ENCODE results near the gene PHRF1. TPM values are rescaled to one million over a fixed set of nuclear protein-coding genes. Genes with fewer than 3 reads are reported as not detected.

The PHRF1 gene
- polyA plus RNA-seq, 1 donor from 2014 or later, result 8.5 TPM

DNA sequence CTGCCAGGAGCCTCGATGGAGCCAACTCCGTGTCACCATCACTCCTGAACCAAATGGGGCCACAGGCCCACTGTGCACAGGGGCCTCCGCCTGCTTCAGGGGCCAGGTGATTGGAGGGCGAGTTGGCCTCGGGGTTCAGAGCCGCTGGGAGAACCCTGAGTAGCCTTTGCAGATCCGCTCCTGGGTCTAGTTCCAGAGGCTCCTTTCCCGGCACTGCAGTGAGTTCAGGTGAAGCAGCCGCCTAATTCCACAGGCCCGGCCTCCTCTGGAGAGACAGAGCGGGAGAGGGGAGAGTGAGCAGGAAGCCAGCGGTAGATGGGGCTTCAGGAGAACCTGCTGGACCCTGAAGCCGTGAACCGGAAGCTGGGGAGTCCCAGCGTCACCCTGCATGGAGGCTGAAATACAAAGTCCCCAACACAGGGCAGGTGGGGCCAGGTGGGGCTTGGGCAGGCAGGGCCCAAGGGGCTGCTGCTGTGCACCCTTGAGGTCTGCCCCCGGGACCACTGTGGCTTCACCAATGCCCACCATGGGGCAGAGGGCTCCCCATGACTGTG lies 83.3 kb downstream of the PHRF1 start:
- Histone ChIP-seq H3F3A (ENCODE audit: insufficient read depth, low read length, poor library complexity, severe bottlenecking) (no peaks in the 10 kb centered on the region), H3K9me2 (ENCODE audit: insufficient read depth, low read length) (no peaks in the 10 kb centered on the region), H2AFZ (ENCODE audit: low read depth, low read length) (no peak overlapping the region), H3K4me2 (ENCODE audit: low read length) (no peak overlapping the region), H3K4me3 (ENCODE audit: low read length) (no peak overlapping the region), H3K27me3 (ENCODE audit: insufficient read depth, low read depth, low read length) (no peaks in the 10 kb centered on the region), H3K36me3 (ENCODE audit: insufficient read depth, low read length) (no peaks in the 10 kb centered on the region), H4K20me1 (ENCODE audit: insufficient read depth) (no peaks in the 10 kb centered on the region), H3K79me2 (replicated peaks; ENCODE audit: insufficient read depth, low read length) (no peaks in the 10 kb centered on the region), H3K9me3 (ENCODE audit: low read length) (no peaks in the 10 kb centered on the region), H3K9ac (ENCODE audit: low read length) (no peak overlapping the region), H3K27ac (ENCODE audit: low read length) (no peak overlapping the region)
- no peak for TF ChIP-seq SMC3 (conservative IDR thresholded peaks at IDR 0.05; ENCODE audit: poor library complexity)
- TF ChIP-seq REST (IDR thresholded peaks at IDR 0.05; ENCODE audit: borderline replicate concordance), result no peak
- no peak for TF ChIP-seq TAF1 (IDR thresholded peaks at IDR 0.05; ENCODE audit: low read depth)
- TF ChIP-seq MXI1 (conservative IDR thresholded peaks at IDR 0.05; ENCODE audit: poor library complexity, severe bottlenecking), result no peak
- TF ChIP-seq RAD21 (conservative IDR thresholded peaks at IDR 0.05), result no peak
- TF ChIP-seq EP300 (conservative IDR thresholded peaks at IDR 0.05; ENCODE audit: poor library complexity, severe bottlenecking), result no peak
- no peak for TF ChIP-seq POLR2AphosphoS5 (IDR thresholded peaks at IDR 0.05)
- no peak for TF ChIP-seq EZH2 (IDR thresholded peaks at IDR 0.05; ENCODE audit: borderline replicate concordance, insufficient read depth, low read length, poor library complexity, severe bottlenecking)
- TF ChIP-seq, protein P1, sequence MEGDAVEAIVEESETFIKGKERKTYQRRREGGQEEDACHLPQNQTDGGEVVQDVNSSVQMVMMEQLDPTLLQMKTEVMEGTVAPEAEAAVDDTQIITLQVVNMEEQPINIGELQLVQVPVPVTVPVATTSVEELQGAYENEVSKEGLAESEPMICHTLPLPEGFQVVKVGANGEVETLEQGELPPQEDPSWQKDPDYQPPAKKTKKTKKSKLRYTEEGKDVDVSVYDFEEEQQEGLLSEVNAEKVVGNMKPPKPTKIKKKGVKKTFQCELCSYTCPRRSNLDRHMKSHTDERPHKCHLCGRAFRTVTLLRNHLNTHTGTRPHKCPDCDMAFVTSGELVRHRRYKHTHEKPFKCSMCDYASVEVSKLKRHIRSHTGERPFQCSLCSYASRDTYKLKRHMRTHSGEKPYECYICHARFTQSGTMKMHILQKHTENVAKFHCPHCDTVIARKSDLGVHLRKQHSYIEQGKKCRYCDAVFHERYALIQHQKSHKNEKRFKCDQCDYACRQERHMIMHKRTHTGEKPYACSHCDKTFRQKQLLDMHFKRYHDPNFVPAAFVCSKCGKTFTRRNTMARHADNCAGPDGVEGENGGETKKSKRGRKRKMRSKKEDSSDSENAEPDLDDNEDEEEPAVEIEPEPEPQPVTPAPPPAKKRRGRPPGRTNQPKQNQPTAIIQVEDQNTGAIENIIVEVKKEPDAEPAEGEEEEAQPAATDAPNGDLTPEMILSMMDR (IDR thresholded peaks at IDR 0.05; ENCODE audit: poor library complexity, severe bottlenecking), result no peak

DNA sequence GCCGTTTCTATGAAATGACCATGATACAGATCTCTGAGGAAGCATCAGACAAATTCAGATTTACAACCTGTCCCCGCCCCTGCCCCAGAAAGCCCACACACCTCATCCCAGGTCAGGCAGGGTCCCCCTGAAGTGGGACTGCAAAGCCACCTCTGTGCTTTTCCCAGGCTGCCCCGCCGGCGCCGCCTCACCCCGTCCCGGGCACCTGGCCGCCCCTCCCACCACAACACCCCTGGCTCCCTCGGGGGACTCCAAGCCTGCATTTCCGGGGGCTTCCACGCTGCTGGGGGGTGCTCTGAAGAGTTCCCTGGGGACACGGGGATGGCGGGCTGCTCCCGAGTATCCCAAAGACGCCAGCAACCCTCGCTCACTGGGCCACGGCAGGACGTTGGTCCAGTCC lies 84.0 kb downstream of the PHRF1 start:
- H3K4me3 ChIP-seq (ENCODE audit: low read length), result no peak overlapping the region
- no peaks in the 10 kb centered on the region for H3F3A ChIP-seq (ENCODE audit: insufficient read depth, low read length, poor library complexity, severe bottlenecking)
- no peaks in the 10 kb centered on the region for H3K27me3 ChIP-seq (ENCODE audit: insufficient read depth, low read depth, low read length)
- H3K9ac ChIP-seq (ENCODE audit: low read length), result no peak overlapping the region
- H3K27ac ChIP-seq (ENCODE audit: low read length), result no peak overlapping the region
- H3K36me3 ChIP-seq (ENCODE audit: insufficient read depth, low read length), result no peaks in the 10 kb centered on the region
- no peaks in the 10 kb centered on the region for H3K9me2 ChIP-seq (ENCODE audit: insufficient read depth, low read length)
- H3K9me3 ChIP-seq (ENCODE audit: low read length), result no peaks in the 10 kb centered on the region
- no peak overlapping the region for H3K4me2 ChIP-seq (ENCODE audit: low read length)
- H4K20me1 ChIP-seq (ENCODE audit: insufficient read depth), result no peaks in the 10 kb centered on the region
- TF ChIP-seq EP300 (conservative IDR thresholded peaks at IDR 0.05; ENCODE audit: poor library complexity, severe bottlenecking), result no peak
- TF ChIP-seq MXI1 (conservative IDR thresholded peaks at IDR 0.05; ENCODE audit: poor library complexity, severe bottlenecking), result no peak
- no peak for TF ChIP-seq EZH2 (IDR thresholded peaks at IDR 0.05; ENCODE audit: borderline replicate concordance, insufficient read depth, low read length, poor library complexity, severe bottlenecking)
- TF ChIP-seq REST (IDR thresholded peaks at IDR 0.05; ENCODE audit: borderline replicate concordance), result no peak
- no peak for TF ChIP-seq TAF1 (IDR thresholded peaks at IDR 0.05; ENCODE audit: low read depth)
- TF ChIP-seq RAD21 (conservative IDR thresholded peaks at IDR 0.05), result no peak
- TF ChIP-seq POLR2AphosphoS5 (IDR thresholded peaks at IDR 0.05), result no peak
- TF ChIP-seq, protein P1 (IDR thresholded peaks at IDR 0.05; ENCODE audit: poor library complexity, severe bottlenecking), result no peak
- no peak for TF ChIP-seq SMC3 (conservative IDR thresholded peaks at IDR 0.05; ENCODE audit: poor library complexity)
- H3K79me2 ChIP-seq (replicated peaks; ENCODE audit: insufficient read depth, low read length), result no peaks in the 10 kb centered on the region
- no peak overlapping the region for H2AFZ ChIP-seq (ENCODE audit: low read depth, low read length)
